ENCODE data around the gene TSPAN4. TPM values are rescaled to one million over a fixed set of nuclear protein-coding genes. Genes with fewer than 3 reads are reported as not detected.
A peak's percentile ranks its signal among the peaks of the same experiment; 100 is the strongest.

Gene TSPAN4
- total RNA-seq, 1 experiment from 2014 or later = 50.3 TPM

- TF ChIP-seq ATF3 (IDR thresholded peaks at IDR 0.05) (no peak), ELF1 (IDR thresholded peaks at IDR 0.05; ENCODE audit: borderline replicate concordance, low read depth) (no peak), EZH2 (IDR thresholded peaks at IDR 0.05) (no peak), FOSL1 (IDR thresholded peaks at IDR 0.05; ENCODE audit: low read depth) (no peak), SIN3A (IDR thresholded peaks at IDR 0.05; ENCODE audit: low read depth) (no peak)
Measured at GRCh38 chr11:826227-826621, 16.4 kb upstream of the TSPAN4 start (continued).

GRCh38 chr11:826836-827145, 15.9 kb upstream of the TSPAN4 start:
- ChIA-PET RAD21 (ENCODE audit: low non-redundant PET in 1 of 2, low total read pairs in 2 of 2, uncharacterized antibody in 2 of 2, unreplicated experiment in 2 of 2) (no interaction called here), POLR2A (no interaction called here), CTCF (no interaction called here)
- Histone ChIP-seq H3K9ac (ENCODE audit: low read length) (peak overlapping the region; percentile 76), H3K9me2 (ENCODE audit: insufficient read depth) (no peaks in the 10 kb centered on the region), H3K36me3 (ENCODE audit: control insufficient read depth in 1 of 2, insufficient read depth in 2 of 2, low read length in 2 of 2) (no peaks in the 10 kb centered on the region), H3K79me2 (ENCODE audit: insufficient read depth, low read length) (peaks cover 6% of the 10 kb centered on the region; the same call in 1 of the 2 replicates), H3K4me1 (ENCODE audit: control insufficient read depth in 1 of 2, insufficient read depth in 2 of 2, low read length in 2 of 2) (peaks cover 26 to 44% of the 10 kb centered on the region in 2 experiments), H2AFZ (ENCODE audit: low read depth, low read length, poor library complexity, severe bottlenecking) (no peak overlapping the region), H3K4me2 (ENCODE audit: low read length) (peak overlapping the region; percentile 100), H4K20me1 (ENCODE audit: insufficient read depth) (no peaks in the 10 kb centered on the region), H3K9me3 (ENCODE audit: control insufficient read depth in 1 of 2, insufficient read depth in 1 of 2, low read depth in 1 of 2, low read length in 2 of 2) (no peaks in the 10 kb centered on the region), H3K4me3 (replicated peaks in 1 of 2; ENCODE audit: low read depth in 1 of 2, low read length in 2 of 2) (peak overlapping the region; percentile 51 to 65), H3K27ac (ENCODE audit: low read depth, low read length) (peak overlapping the region; percentile 89), H3K27me3 (ENCODE audit: insufficient read depth, low read length) (no peaks in the 10 kb centered on the region)
- intact Hi-C loops (cut with micrococcal nuclease) = no loop called here
- no TSS peak for BruUV-seq (replicated peaks)
- DNase-seq (ENCODE audit: low read depth, low spot score) (no peak), ATAC-seq (peak; percentile 32; the same call in 1 of the 2 replicates)
- TF ChIP-seq POLR2A (IDR thresholded peaks at IDR 0.05; ENCODE audit: borderline replicate concordance, extremely low read depth, insufficient read depth, insufficient read length) (peak; percentile 0), YY1 (IDR thresholded peaks at IDR 0.05; ENCODE audit: extremely low read depth, insufficient replicate concordance, low read depth, low read length) (no peak)

- RAD21 ChIA-PET (ENCODE audit: low non-redundant PET in 1 of 2, low total read pairs in 2 of 2, uncharacterized antibody in 2 of 2, unreplicated experiment in 2 of 2) = no interaction called here
- Histone ChIP-seq H3K27me3 (ENCODE audit: insufficient read depth, low read length) (no peaks in the 10 kb centered on the region), H3K4me3 (replicated peaks in 1 of 2; ENCODE audit: low read depth in 1 of 2, low read length in 2 of 2) (peak overlapping the region; percentile 51 to 65), H3K4me1 (ENCODE audit: control insufficient read depth in 1 of 2, insufficient read depth in 2 of 2, low read length in 2 of 2) (peaks cover 29 to 47% of the 10 kb centered on the region in 2 experiments), H3K4me2 (ENCODE audit: low read length) (peak overlapping the region; percentile 100), H3K27ac (ENCODE audit: low read depth, low read length) (peak overlapping the region; percentile 89), H2AFZ (ENCODE audit: low read depth, low read length, poor library complexity, severe bottlenecking) (no peak overlapping the region), H3K9me3 (ENCODE audit: control insufficient read depth in 1 of 2, insufficient read depth in 1 of 2, low read depth in 1 of 2, low read length in 2 of 2) (no peaks in the 10 kb centered on the region), H4K20me1 (ENCODE audit: insufficient read depth) (no peaks in the 10 kb centered on the region), H3K36me3 (ENCODE audit: control insufficient read depth in 1 of 2, insufficient read depth in 2 of 2, low read length in 2 of 2) (no peaks in the 10 kb centered on the region), H3K9ac (ENCODE audit: low read length) (peak overlapping the region; percentile 76), H3K9me2 (ENCODE audit: insufficient read depth) (no peaks in the 10 kb centered on the region), H3K79me2 (ENCODE audit: insufficient read depth, low read length) (peaks cover 7% of the 10 kb centered on the region; the same call in 1 of the 2 replicates)
- intact Hi-C loops (cut with micrococcal nuclease) = no loop called here
- DNase-seq (ENCODE audit: low read depth, low spot score) (no peak), ATAC-seq (peak; percentile 64)
- CTCF ChIA-PET = no interaction called here
- TF ChIP-seq ZFX (IDR thresholded peaks at IDR 0.05) (peak; percentile 64; the same call in 1 of the 2 replicates), POLR2A (IDR thresholded peaks at IDR 0.05; ENCODE audit: borderline replicate concordance, extremely low read depth, insufficient read depth, insufficient read length) (no peak), POLR2AphosphoS5 (IDR thresholded peaks at IDR 0.05; ENCODE audit: low read depth, low read length) (0 out of 2 replicates have a peak, but pooled peaks have one; percentile 8), EGR1 (IDR thresholded peaks at IDR 0.05; ENCODE audit: low read depth) (no peak)
- no TSS peak for BruUV-seq (replicated peaks)
- POLR2A ChIA-PET = interaction anchor here (1.4 to 2.3 kb wide), 2 partner anchors 8 to 18 kb away, joined by 6 to 16 read pairs; partner anchors contain the start of genes PNPLA2 and RPLP2
Measured at GRCh38 chr11:827146-827896, 15.3 kb upstream of the TSPAN4 start.

Measured in HCT116 (cell line).